AG04449 (cell line): Measurements from ENCODE around the gene CELA2A.
A peak's percentile ranks its signal among the peaks of the same experiment; 100 is the strongest.
"Not testable (repeated sequence)": the region's sequence is repeated elsewhere in the genome, so short reads cannot be mapped to it uniquely, and the experiment has no call there.

Experiments used
- CTCF ChIA-PET: fragments of 350-600 bp; formaldehyde crosslinking; extraction: SDS; loops from one replicate; lab custom pipeline; 2021; ENCODE audit warnings: antibody characterized with exemption; lab: Yijun Ruan, JAX
- POLR2A ChIA-PET: fragments of 400-600, 350-600 bp; formaldehyde crosslinking; extraction: SDS; loops from one replicate; lab custom pipeline; 2020; ENCODE audit warnings: antibody characterized with exemption, inconsistent platforms; lab: Yijun Ruan, JAX
- DNase-seq: peaks from one replicate; pipeline ENCODE4 v3.0.0-alpha.2; 2010; ENCODE audit warnings: low read depth, low spot score
- H3K4me3 ChIP-seq: 2 replicates; pipeline ENCODE4 v1.5.1; 2011; ENCODE audit warnings: low read depth, mild to moderate bottlenecking, control low read depth, low read length
- CTCF ChIP-seq: IDR thresholded peaks from one replicate; pipeline ENCODE4 v1.5.1; 2011; ENCODE audit warnings: mild to moderate bottlenecking, moderate library complexity, low read length, control low read depth, inconsistent platforms; ENCODE audit not compliant: insufficient read depth; ENCODE audit errors: missing control alignments

CELA2A gene

GRCh38 chr1:15426492-15427279 lies 29.8 kb upstream of the CELA2A start:
- no peak for TF ChIP-seq CTCF
- ChIA-PET CTCF (interaction anchor here (0.9 to 14.6 kb wide), 7 partner anchors 8 to 298 kb away, joined by 3 to 439 read pairs (median 3); no protein-coding TSS in a partner anchor), POLR2A (no interaction called here)
- no peak for DNase-seq
- no peak overlapping the region for H3K4me3 ChIP-seq

DNA sequence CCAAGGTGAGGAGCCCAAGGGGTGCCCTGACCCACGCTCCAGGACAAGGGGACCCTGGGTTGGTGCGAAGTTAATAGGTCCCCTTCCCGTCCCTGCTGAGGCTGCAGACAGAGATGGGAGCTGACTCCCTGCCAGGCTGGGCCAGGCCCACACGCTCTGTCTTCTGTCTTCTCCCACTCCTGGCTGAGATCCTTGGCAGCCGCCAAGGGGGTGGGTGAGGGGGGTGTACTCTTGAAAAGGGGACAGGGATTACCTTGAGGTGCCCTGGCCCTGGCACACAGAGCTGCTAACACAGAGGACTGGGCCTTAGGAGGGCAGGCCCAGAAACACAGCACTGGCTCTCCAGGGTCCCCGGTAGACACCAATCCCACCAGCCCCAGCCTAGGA lies 29.3 kb upstream of the CELA2A start:
- CTCF ChIA-PET: interaction anchor here (1.0 to 14.6 kb wide), 6 partner anchors 10 to 299 kb away, joined by 3 to 439 read pairs (median 3); no protein-coding TSS in a partner anchor
- POLR2A ChIA-PET: no interaction called here
- no peak for DNase-seq
- TF ChIP-seq CTCF: no peak
- H3K4me3 ChIP-seq: no peak overlapping the region

- CTCF ChIA-PET: interaction anchor here (0.9 to 14.6 kb wide), 3 partner anchors 96 to 156 kb away, joined by 3 to 439 read pairs (median 3); no protein-coding TSS in a partner anchor
- H3K4me3 ChIP-seq, DNase-seq, POLR2A ChIA-PET: not testable (repeated sequence)
Measured at GRCh38 chr1:15428252-15428651, 28.3 kb upstream of the CELA2A start.

- no peak for TF ChIP-seq CTCF
- no peak for DNase-seq
- H3K4me3 ChIP-seq: no peak overlapping the region
- ChIA-PET POLR2A (no interaction called here), CTCF (interaction anchor here (0.6 to 14.6 kb wide), 7 partner anchors 8 to 157 kb away, joined by 3 to 439 read pairs (median 11); partner anchors contain the start of gene EFHD2)
Measured at GRCh38 chr1:15428815-15429435, 27.6 kb upstream of the CELA2A start.

DNA sequence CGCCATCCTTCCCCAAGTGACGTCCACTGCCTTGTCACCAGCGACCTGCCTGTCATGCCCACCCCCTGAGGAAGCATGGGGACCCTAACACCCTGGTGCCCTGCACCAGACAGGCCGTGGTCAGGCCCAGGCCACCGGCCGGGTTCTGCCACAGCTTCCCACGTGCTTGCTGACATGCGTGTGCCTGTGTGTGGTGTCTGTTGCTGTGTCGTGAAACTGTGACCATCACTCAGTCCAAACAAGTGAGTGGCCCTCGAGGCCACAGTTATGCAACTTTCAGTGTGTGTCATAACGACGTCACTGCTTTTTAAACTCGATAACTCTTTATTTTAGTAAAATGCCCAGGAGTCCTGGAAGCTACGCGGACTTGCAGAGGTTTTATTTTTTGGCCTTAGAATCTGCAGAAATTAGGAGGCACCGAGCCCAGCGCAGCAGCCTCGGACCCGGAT lies 26.8 kb upstream of the CELA2A start:
- POLR2A ChIA-PET: interaction anchor here (0.6 kb wide), 1 partner anchor 17 kb away, joined by 4 read pairs; no protein-coding TSS in a partner anchor
- no peak for TF ChIP-seq CTCF
- CTCF ChIA-PET: interaction anchor here (0.6 to 14.6 kb wide), 11 partner anchors 9 to 301 kb away, joined by 3 to 439 read pairs (median 11); partner anchors contain the start of gene EFHD2
- H3K4me3 ChIP-seq: no peak overlapping the region
- no peak for DNase-seq

GRCh38 chr1:15430787-15431570 lies 25.6 kb upstream of the CELA2A start:
- DNase-seq: no peak
- no peak overlapping the region for H3K4me3 ChIP-seq
- ChIA-PET POLR2A (interaction anchor here (1.5 kb wide), 1 partner anchor 108 kb away, joined by 5 read pairs; no protein-coding TSS in a partner anchor), CTCF (interaction anchor here (0.7 to 14.6 kb wide), 29 partner anchors 10 to 302 kb away, joined by 3 to 439 read pairs (median 7); partner anchors contain the start of gene EFHD2)
- peak; percentile 93 for TF ChIP-seq CTCF
